ENCODE results near the gene IRAG1.

Gene IRAG1, protein sequence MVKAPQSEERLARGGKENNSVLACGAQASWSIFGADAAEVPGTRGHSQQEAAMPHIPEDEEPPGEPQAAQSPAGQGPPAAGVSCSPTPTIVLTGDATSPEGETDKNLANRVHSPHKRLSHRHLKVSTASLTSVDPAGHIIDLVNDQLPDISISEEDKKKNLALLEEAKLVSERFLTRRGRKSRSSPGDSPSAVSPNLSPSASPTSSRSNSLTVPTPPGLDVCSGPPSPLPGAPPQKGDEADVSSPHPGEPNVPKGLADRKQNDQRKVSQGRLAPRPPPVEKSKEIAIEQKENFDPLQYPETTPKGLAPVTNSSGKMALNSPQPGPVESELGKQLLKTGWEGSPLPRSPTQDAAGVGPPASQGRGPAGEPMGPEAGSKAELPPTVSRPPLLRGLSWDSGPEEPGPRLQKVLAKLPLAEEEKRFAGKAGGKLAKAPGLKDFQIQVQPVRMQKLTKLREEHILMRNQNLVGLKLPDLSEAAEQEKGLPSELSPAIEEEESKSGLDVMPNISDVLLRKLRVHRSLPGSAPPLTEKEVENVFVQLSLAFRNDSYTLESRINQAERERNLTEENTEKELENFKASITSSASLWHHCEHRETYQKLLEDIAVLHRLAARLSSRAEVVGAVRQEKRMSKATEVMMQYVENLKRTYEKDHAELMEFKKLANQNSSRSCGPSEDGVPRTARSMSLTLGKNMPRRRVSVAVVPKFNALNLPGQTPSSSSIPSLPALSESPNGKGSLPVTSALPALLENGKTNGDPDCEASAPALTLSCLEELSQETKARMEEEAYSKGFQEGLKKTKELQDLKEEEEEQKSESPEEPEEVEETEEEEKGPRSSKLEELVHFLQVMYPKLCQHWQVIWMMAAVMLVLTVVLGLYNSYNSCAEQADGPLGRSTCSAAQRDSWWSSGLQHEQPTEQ

DNA sequence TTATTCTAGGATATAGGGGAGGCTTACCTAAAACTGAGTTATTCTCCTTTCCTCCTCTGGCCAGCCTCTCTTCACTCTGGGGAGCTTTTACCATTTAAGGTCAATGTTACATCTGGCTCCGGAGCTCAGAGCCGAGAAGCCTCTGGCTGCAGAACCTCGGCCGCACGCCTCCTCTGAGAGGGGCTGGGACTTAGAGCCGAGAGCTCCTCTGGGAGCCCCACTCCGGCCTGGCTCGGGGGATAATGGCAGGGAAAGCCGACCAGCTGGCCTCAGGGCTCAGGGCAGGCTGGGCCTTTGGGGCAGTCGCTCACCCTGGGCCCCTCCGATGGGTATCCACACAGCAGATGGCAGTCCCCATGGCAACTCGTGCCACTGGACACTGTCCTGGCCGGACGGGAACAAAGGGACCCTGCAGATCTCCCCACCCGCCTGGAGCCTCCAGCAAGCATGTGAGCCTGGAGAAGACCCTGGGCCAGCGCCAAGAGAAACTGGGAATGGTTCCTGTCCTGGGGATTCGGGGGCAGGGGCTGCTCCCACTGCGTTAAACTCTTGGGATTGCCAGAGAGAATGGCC is at the start of gene IRAG1:
TSS of gene IRAG1 (minus strand) at position 247 of the 573 bp plus-strand sequence. CDS start at position 94, 153 bp downstream.
- no peak for DNase-seq (ENCODE audit: low spot score)

DNA sequence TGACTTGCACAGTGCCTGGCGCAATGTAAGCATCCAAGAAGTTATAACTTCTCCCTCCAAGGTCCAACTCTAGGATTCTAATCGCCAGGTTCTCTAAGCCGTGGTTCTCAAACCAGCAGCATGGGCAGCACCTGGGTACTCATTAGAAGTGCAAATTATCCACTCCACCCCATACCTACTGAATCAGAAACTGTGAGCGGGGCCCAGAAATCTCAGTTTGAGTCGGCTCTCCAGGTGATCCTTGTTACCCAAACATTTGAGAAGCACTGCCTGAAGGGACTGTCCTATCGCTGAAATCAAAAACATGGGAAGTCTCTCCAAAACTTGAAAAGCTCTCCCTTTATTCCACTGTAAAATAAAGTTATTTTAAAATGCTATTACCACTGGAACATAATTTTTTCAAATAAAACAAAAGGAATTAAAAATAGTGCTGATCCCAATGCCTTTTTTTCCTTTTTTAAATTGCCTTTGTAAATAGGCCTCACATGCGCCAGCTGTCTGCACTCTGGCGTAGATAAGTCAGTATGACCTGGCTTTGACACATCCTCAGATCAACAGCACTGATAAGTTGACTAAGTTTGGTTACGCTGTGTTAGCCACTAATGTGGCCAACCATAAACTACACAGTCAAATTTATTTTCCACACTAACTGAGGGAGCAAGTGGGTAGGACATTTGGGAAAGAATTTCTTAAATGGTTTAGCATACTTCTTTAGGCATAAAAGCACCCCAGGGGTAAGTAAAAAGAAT is 49.1 kb upstream of the IRAG1 start:
- DNase-seq (ENCODE audit: low spot score): no peak

DNA sequence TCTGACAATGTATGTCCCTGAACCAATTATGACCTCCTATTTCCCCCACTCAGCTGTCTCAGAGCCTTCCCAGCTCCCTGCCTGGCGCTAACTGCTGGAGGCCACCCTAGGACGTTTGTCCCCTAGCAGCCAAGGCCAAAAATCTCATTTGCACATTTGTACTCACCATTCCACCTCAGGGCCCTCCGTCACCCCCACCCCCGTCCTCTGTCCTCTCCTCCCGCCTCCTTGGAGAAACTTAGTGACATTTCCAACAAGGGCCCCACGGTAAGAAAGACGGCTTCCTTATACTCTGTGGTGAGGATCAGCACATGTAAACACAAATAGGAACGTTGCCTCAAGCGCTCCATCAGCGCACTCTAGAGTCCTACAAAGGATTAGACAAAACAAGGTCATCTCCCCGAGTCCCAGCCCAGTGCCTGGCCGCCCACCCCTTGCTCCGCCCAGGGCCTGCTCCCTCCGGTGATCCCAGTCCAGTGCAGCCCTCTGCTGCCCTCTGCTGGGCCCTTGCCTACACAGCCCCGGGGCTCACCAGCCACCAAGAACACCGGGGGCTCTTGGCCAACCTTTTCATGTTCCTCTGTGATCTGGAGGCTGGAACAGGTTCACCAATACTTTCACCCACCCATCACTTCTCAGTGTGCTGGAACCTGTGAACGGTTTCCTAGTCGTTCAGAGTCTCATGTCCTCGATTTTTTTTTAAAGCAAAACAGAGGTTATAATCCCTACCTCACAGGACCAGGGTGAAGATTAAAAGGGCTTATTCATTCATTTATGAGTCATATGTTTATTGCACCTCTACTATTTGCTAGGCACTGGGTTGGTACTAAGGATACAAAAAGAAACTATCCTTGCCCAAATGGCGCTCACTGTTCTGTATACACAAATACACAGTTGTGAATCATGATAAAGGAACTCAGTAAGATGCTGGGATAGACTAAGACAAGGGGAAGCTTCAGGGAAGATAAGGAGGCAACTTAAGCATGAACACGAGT is 42.2 kb upstream of the IRAG1 start:
- peak; percentile 89 for DNase-seq (ENCODE audit: low spot score)

DNA sequence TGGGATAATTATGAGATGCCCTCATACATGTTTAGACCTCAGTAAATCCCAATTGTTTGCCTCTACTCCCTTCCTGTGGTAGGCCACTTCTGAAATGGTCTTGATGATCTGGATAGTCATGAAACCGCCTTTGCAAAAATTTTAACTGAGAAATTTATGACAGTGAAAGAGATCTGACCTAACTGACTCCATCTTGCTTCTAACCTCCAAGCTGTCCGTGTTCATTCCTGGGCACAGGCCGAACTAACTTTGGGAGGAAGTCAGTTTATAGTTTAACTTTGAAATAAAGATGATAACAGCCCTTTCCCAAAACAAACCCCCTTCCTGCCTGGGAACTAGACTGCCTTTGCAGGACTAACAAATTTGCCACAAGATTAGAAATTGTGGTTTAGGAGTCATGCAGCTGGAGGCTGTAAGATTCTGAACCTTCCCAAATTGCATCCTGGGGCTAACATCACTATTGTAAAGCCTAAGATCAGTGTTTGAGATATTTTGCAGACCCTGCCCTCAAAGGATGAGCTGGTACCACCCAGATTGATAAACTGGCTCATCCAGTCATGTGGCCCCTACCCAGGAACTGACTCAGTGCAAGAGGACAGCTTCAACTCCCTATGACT is 37.6 kb upstream of the IRAG1 start:
- no peak for DNase-seq (ENCODE audit: low spot score)

DNA sequence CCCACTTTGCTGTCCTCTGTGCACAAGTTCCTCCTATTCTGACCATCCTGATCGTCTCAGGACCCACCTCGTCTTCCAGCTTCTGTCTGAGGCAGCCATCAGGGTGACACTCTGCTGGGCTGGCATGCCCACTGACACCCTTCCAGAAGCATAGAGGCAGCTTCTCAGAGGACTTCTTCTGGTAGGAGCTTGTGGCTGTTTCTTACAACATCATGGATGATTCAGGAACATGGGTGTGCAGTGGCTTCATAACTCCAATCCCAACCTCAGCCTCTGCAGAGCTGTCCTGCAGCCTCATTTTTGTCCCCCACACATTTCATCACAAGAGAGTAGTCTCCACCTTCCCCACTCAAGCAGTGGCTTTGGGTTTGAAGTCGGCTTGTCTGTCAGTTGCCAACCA is 36.6 kb upstream of the IRAG1 start:
- DNase-seq (ENCODE audit: low spot score): no peak

DNA sequence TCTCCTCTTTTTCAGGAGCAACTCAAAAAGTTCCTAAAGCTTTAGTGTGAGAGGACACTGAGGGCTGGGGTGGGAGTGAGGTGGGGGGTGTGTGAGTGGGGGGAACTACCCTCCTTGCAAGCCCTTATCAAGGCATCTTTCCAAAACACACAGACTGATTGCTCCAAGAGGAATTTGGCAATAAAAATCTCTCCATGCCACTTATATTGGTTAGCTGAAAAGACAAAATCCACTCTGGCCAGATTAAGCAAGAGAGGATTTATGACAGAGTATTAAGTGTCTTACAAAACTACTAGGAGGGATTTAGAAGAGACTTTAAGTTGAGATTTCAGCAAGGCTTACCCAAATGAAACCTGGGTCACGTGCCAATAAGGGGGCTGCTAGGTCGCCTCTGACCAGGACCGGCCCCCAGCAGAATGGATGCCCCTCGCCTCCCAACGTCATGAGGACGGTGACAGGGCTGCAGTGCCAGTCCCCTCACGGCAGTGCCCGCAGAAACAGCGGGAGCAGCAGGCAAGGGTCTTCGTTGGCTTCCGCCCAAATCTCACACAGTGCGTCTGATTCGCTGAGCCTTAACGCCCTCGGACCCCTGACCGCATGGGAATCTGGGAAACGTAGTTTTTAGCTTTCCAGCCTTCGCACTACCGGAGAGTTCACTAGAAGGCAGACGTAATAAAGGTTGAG is 35.4 kb upstream of the IRAG1 start:
- DNase-seq (ENCODE audit: low spot score): no peak

DNA sequence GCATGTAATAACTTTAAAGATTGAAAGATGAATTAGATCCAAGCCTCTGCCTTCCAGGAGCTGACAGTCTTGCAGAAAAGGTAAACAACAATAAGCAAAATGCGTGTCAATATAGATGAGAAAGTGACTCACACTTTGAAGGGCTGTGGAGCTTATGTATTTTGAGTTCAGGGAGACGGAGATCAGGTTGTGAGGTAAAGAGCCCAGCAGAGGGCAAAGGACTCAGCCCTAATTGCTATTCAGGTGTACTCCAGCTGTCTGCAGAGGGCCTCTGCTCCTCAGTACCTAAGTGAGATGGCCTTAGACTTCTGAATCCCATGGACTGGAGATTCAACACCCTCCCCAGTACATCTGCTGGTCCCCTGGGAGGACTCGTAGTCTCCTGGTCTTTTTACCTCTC is 34.6 kb upstream of the IRAG1 start:
- DNase-seq (ENCODE audit: low spot score): no peak

DNA sequence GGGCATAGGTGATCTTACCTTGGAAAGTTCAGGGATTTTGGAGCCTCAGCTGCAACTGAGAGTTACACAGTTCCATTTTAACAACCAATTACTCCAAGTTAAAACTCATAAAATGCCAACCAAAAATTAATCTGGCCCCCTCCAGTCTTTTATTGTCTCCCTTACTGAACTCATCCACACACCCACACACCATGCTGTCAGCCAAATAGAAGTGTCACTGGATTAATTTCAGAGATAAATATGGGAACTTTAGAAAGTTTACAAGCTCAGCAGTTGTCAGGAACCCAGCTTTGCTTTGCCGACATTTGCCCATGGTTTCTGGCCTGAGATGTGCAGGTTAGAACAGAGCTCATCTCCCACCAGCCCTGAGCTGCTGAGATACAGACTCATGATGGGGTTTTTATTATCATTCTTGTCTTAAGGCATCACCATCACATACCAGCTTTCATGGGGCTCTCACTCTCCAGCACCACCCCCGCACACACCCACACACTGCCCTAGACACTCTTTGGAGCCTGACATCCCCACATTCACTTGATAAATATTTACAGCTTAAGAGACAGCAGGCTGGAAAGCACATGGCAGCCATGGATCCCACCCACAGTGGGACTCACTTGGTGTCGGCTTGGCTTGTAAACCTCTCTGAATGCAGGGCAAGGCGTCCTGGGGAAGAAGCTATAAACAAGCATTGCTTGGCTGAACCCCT is 33.7 kb upstream of the IRAG1 start:
- DNase-seq (ENCODE audit: low spot score): no peak

DNA sequence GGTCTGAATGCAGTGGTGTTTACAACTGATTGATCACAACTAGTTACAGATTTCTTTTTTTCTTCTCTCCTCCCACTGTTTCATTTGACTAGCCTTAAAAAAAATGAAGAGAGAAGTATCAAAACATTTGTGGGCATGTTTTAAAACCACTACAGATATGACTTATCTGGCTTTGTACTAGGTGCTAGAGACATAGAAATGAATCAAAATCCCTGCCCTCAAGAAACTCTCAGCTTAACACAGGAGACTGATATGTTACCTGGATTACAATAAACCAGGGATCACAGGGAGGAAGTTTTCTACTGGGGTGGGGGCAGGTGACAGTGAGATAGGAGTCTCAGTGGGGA is 32.3 kb upstream of the IRAG1 start:
- no peak for DNase-seq (ENCODE audit: low spot score)

DNA sequence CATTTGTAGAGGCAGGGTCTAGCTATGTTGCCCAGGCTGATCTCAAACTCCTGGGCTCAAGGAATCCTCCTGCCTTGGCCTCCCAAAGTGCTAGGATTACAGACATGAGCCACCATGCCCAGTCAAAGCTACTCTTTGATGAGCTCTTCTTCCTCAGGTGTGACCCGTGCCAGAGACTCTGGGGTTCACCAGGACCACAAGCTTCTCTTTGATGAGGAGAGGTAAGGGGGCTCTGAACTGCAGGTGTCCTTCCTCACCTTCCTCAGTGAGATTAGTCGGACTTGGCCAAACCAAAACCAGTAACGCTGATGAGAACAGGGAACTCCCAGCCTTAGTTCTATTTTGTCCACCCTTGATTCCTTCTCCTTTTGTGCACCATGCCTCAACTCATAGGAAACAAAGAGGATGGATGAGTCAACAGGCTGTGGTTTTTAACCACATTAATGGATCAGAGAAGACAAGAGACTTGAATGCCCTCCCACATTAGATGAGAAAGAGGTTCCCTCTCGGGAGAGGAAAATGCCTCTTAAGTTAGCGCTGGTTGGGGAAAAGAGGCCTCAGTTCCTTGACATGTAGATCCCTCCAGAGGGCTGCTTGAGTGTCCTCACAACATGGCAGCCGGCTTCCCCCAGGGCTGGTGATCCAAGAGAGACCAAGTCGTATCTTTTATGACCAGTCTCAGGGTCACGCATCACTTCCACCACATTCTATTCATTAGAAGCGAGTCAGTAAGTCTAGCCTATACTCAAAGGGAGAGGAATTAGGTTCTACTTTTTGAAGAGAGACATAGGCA is 31.8 kb upstream of the IRAG1 start:
- DNase-seq (ENCODE audit: low spot score): no peak

DNA sequence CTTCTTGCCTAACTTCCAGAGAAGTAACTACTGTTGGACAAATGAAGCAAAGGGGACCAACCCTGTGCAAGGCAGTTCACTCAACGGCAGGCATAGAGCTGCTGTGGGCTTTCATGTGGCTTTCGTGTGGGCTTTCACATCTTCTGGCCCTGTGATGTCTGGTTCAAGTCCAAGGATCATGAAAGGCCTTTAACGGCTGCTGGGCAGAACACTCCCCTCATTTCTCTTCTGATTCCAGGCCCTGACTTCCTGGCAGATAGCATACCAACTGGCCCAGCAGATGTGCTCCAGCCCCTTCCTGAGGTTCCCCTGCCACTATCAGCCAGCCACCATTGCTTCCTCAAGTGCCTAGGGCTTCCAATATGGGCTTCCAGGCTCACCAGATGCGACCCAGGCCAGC is 28.8 kb upstream of the IRAG1 start:
- DNase-seq (ENCODE audit: low spot score): no peak

DNA sequence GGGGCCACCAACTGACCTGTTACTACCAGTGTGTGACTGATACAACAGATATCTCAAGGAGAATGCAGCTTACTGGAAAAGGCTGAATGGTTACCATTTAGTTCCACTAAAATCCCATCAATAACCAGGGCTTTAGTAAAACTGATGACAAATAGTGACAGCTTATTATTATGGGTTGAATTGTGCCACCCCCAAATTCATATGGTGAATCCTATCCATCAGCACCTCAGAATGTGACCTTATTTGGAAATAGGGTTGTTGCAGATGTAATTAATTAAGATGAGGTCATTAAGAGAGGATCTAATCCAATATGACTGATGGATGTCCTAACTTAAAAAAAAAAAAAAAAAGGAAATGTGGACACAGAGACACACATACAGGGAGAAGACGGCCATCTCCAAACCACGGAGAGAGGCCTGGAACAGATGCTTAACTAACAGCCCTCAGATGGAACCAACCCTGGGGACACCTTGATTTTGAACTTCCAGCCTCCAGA is 27.4 kb upstream of the IRAG1 start:
- DNase-seq (ENCODE audit: low spot score): no peak

DNA sequence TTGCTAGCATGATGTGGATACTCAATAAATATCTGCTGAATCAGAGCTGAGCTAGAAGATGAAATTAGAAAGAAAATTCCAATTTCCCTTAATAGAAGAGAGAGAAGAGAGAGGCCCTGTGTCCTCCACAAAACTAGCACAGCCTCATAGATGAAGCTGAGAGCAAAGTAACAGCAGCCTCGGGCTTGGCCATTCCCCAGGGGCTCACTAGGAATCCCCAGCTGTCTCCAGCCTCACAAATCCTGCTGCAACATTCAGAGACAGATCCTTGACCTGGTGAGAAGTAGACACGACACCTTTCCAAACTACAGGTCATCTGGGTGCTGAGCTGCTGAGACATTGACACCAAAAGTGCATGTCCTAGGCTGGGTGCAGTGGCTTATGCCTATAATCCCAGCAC is 26.1 kb upstream of the IRAG1 start:
- DNase-seq (ENCODE audit: low spot score): no peak

DNA sequence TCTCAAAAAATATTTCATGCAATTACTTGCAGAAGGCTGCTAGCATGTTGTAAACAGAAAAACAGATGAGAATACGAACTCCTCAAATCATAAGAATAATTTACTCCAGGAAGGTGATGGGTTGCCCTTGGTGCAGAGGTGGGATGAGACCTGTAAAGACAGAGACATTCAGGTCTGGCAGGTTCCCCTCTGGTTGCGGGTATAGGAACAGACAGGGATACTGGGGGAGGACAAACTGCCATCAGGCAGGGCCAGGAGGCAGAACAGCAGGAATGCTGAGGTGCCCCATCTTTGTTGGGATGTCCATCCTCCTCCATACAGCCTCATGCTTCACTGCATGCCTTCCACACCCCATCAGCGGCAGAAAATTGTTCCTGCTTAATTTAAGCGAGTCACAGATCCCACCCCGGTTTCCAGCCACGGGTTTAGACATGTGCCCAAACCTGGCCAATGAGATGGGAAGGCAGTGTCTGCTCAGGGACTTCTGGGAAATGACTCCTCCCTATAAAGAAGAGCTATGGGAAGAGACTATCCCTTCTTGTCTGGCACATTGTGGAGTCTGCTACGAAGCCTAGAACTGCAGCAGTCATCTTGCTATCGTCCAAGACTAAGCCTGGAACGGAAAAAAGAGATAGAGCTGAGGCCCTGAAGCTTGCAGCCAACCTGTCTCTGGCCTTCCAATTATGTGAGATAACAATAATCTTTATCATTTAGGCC is 23.1 kb upstream of the IRAG1 start:
- no peak for DNase-seq (ENCODE audit: low spot score)

DNA sequence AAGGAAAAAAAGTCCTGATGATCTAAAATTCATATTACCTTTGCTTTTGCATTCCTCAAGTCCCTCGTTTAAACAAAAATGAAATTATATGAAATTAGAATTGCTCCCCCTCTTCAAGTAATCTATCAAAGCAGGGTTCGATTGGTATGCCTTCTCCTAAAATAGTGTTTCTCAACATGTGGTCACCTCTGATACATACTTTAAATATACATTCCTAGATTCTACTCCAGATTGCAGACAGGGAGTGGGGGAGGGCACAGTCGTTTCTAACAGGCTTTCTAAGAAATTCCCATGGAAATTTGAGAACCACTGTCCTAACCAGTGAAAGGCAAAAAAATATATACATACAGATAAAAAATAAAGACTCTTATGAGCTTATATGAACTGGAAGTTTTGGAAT is 22.6 kb upstream of the IRAG1 start:
- DNase-seq (ENCODE audit: low spot score): no peak

DNA sequence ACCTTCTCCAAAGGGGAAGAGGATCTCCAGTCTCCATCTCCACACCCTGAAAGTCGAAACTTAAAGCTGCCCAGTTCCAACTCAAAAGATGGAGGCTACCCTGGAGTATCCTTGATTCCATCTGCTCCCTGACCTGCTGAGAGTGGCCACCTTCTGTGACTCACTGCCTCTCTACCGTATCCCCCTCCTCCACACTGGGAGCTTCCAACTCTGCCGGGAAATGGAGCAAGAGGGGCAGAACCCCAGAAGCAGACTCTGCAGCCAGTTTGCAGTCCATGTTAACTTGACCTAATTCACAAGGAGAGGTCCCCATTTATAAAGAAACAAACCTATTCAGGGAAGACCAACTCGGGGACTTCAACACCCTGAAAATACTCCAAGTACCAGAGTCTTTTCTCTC is 22.0 kb upstream of the IRAG1 start:
- DNase-seq (ENCODE audit: low spot score): peak; percentile 60

DNA sequence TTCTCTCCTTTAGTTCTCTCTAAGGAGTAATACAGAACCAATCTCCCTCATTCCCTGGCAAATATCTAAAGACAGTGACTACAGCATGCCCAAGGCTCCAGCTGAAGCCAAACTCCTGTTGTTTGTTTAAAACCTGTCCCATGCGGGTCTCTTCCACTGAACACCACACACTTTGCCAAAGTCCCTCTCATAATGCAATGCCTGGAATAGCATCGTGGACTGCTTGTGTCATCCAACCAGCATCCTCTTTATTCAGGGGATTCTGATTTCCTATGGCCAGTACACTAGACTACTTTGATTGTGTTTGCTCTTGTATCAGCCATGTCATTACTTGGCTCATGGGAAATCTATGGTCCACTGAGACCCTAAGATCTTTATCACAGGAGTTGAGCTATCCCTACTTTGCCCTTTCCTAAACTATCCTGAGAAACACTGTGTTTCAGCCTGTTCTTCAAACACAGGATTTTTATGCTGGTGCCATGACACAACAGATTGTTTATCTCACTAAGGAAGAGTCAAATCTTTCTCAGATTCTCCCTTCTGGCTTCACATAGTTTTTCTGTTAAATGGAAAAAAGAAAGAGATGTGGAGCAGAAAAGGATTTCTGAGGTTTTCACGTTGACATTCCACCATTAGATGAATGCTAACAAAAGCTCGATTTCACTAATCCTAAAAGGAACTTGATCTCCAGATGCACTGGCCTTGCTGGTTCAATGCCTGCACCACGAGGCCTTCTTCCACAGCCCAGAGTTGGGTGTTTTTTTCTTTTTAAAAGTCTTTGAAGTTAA is 15.9 kb upstream of the IRAG1 start:
- DNase-seq (ENCODE audit: low spot score): no peak

Measured in putamen (tissue), 1 donor.